Measurements from ENCODE around the gene DYNC1I1.

The DYNC1I1 gene

GRCh38 chr7:96026010-96026409 lies 253.7 kb downstream of the DYNC1I1 start:
- no peak for DNase-seq (ENCODE audit: low spot score)
- TF ChIP-seq CTCF (IDR thresholded peaks at IDR 0.05; ENCODE audit: extremely low read depth, missing control alignments): no peak

GRCh38 chr7:96026611-96027010 lies 254.3 kb downstream of the DYNC1I1 start:
- TF ChIP-seq CTCF (IDR thresholded peaks at IDR 0.05; ENCODE audit: extremely low read depth, missing control alignments): no peak
- DNase-seq (ENCODE audit: low spot score): no peak

GRCh38 chr7:96028729-96029128 lies 256.4 kb downstream of the DYNC1I1 start:
- no peak for TF ChIP-seq CTCF (IDR thresholded peaks at IDR 0.05; ENCODE audit: extremely low read depth, missing control alignments)
- DNase-seq (ENCODE audit: low spot score): no peak

- TF ChIP-seq CTCF (IDR thresholded peaks at IDR 0.05; ENCODE audit: extremely low read depth, missing control alignments): no peak
- DNase-seq (ENCODE audit: low spot score): no peak
Measured at GRCh38 chr7:96033009-96033598, 260.8 kb downstream of the DYNC1I1 start.

GRCh38 chr7:96034940-96035727 lies 262.8 kb downstream of the DYNC1I1 start:
- no peak for TF ChIP-seq CTCF (IDR thresholded peaks at IDR 0.05; ENCODE audit: extremely low read depth, missing control alignments)
- DNase-seq (ENCODE audit: low spot score): no peak

- TF ChIP-seq CTCF (IDR thresholded peaks at IDR 0.05; ENCODE audit: extremely low read depth, missing control alignments): no peak
- DNase-seq (ENCODE audit: low spot score): no peak
Measured at GRCh38 chr7:96040250-96040772, 268.0 kb downstream of the DYNC1I1 start.

GRCh38 chr7:96041171-96041570 lies 268.8 kb downstream of the DYNC1I1 start:
- DNase-seq (ENCODE audit: low spot score): no peak

More at GRCh38 chr7:96041171-96041570, 268.8 kb downstream of the DYNC1I1 start:
- no peak for TF ChIP-seq CTCF (IDR thresholded peaks at IDR 0.05; ENCODE audit: extremely low read depth, missing control alignments)
